Stimulated activated CD8-positive, alpha-beta memory T cell treated with anti-CD3 and anti-CD28 coated beads, Interleukin-4, amount 100 ng/mL, for 24 hours (primary cell): Measurements from ENCODE around the gene OSR1.
"Not testable (repeated sequence)": the region's sequence is repeated elsewhere in the genome, so short reads cannot be mapped to it uniquely, and the experiment has no call there.

Experiments
- DNase-seq: peaks from one replicate; pipeline ENCODE4 v3.0.0-alpha.2; 2020; ENCODE audit warnings: low read depth

Gene OSR1

DNA sequence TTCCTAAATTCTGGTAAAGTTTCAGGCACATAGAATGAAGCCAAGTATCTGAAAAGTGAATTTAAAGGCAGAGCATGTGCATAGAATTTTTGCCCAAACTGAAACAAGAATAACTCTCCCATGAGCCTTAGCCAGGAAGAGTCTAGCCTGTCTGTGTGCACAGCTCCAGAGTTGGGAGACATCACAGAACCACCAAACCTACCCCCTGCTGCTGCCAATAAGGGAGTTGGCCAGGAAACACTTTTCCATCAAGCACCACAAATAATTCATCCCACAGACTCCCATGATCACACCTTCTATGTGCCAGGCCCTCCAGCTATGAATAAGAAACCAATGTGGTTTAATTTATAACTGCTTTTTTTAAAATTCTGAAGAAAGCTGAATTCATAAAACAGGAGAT lies 27.0 kb downstream of the OSR1 start:
- no peak for DNase-seq

DNA sequence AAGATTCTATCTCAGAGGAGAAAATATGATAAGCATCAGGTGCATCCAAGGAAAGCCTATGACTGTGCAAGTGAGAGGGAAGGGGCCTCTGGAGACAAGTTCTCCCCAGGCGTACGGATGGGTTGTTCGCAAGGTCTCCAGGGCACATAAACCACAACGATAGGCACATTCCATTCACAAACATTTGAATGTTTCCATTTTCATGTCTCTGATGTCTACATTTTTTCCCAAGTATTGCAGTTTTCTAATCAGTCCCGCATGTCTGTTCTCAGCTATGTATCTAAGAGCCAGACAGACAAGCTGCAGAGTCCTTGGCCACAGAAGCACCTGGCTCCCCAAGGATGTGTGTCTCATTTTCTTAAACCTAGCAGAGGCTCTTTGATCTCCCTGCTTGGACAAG lies 28.0 kb downstream of the OSR1 start:
- no peak for DNase-seq

DNA sequence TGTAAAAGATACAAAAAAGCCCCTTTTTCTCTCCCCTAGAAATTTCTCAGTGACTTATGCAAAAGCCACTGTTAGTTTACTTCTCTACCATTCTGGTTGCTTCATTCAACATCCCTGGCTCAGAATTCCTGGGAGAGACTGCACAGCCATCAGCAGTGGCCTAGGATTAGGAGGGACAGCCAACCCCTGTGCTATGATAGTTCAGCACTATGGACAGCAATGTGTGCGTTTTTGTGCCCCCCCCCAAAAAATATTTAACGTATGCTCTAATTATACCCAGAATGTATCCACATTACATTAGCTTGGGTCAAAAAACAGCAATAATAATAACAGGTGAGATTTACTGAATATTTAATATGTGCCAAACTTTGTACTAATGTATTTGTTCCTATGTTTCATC lies 29.0 kb downstream of the OSR1 start:
- no peak for DNase-seq

GRCh38 chr2:19327496-19327895 lies 30.9 kb downstream of the OSR1 start:
- no peak for DNase-seq

DNA sequence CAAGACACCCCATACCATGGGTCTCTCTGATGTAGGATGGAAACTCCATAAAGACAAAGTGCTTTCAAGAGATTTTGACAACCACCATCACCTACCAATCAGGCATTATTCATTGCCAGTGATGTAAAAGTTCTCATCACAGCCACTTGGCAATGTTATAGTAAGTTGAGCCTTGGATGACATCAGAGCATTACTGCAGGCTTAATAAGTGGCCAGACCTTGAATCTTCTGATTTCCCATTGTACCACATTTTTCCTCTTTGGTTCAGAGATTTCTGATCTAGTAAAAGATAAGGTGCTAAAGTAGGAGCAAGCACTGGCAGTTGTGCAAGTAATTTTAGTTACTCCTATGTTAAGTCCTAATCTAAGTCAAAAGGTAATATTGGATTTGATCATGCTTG lies 36.5 kb downstream of the OSR1 start:
- DNase-seq, result no peak

DNA sequence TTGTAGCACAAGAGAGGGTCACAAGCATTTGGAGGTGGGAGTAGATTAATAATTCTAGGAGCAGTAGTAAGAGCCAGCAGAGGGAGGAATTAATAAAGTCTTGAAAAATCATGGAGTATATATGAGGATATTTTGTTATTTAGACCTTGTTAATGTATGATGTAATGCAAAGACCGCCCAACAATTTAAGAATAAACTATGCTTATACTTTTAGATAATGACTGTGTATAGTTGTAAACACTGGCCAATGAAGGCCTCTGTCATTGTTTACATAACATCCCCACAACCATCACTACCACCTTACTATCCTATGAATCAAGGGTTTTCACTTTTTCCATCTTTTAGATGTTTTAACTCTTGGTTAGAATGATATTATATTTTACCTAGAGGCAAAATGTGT lies 37.6 kb downstream of the OSR1 start:
- DNase-seq, result no peak

- no peak for DNase-seq
Observed at GRCh38 chr2:19319698-19320097, 38.7 kb downstream of the OSR1 start.

- DNase-seq, result no peak
Observed at GRCh38 chr2:19319064-19319463, 39.4 kb downstream of the OSR1 start.

- DNase-seq, result no peak
Observed at GRCh38 chr2:19313553-19313952, 44.9 kb downstream of the OSR1 start.

DNA sequence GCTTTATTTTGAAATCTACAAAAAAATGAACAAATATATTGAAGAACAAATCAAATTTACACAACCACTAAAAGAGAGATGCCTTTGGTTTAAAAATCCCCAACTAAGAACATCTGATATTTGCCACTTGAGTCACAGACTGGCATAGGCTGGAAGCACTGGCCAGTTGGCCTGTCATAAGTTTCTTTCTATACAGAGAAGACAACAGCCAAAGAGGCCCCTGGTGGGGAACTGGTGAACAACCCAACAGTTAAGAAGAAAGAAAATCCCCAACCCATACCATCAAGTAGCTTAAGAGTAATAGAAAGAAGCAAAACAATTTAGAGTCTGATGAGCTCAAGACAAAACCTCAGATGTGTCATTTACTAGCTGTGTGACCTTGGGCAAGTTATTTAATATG lies 45.5 kb downstream of the OSR1 start:
- DNase-seq, result no peak

DNA sequence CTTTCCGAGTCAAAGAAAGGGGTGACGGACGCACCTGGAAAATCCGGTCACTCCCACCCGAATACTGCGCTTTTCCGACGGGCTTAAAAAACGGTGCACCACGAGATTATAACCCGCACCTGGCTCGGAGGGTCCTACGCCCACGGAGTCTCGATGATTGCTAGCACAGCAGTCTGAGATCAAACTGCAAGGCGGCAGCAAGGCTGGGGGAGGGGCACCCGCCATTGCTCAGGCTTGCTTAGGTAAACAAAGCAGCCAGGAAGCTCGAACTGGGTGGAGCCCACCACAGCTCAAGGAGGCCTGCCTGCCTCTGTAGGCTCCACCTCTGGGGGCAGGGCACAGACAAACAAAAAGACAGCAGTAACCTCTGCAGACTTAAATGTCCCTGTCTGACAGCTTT lies 52.4 kb downstream of the OSR1 start:
- not testable (repeated sequence) for DNase-seq

DNA sequence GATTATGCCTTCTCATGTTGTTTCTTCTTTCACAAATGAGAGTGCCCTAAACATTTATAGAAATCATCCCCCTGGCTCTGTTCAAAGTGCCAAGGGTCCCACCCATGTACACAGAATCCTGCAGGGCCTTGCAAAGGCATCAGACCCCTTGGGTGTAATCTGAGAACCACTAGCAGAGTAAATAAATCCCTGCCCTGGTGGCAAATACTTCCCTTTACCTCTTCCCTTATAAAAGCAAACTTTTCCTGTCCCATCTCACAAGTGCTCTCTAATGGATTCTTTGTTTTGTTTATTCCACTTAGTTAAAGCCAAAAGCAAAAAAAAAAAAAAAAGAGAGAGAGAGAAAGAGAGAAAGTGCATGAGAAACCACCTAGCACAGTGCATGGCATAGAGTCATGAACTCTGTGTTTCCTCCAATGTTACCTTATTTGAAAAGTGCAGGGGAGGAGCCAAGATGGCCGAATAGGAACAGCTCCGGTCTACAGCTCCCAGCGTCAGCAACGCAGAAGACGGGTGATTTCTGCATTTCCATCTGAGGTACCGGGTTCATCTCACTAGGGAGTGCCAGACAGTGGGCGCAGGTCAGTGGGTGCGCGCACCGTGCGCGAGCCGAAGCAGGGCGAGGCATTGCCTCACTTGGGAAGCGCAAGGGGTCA lies 52.9 kb downstream of the OSR1 start:
- not testable (repeated sequence) for DNase-seq

DNA sequence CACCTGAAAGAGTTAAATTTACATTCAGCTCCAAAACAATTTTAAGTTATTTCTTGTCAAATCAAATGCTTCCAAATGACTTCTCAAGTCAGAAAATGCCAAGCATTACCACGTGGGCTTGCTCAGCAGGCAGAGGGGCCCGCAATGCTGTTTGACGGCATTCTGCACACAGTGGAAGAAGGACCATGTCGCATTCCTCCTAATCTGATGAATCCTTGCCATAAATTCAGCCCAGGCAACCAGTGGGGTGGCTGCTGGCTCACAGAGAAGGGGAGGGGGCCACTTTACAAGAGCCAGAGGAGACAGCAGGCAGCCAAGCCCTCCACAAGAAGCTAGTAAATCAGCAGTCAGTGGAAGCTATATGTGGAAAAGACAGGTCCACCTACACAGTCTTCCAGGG lies 56.7 kb downstream of the OSR1 start:
- no peak for DNase-seq
